SK-N-SH (cell line): ENCODE results near the gene MOB1A. TPM values are rescaled to one million over a fixed set of nuclear protein-coding genes. Genes with fewer than 3 reads are reported as not detected.
A peak's percentile ranks its signal among the peaks of the same experiment; 100 is the strongest.

Experiments
- CTCF ChIA-PET: fragments of 300-600, 350-600 bp; formaldehyde crosslinking; extraction: SDS; loops from one replicate; lab custom pipeline; 2021; lab: Yijun Ruan, JAX
- POLR2A ChIA-PET: fragments of 350-600 bp; sonication (Branson Sonifier 250); formaldehyde crosslinking; extraction: SDS; loops from one replicate; lab custom pipeline; 2020; ENCODE audit warnings: antibody characterized with exemption, inconsistent platforms; lab: Yijun Ruan, JAX
- DNase-seq: peaks from one replicate; pipeline ENCODE4 v3.0.0; 2012
- H2AFZ ChIP-seq: fragments of 200-600 bp; sonication (generic); 2 replicates; pipeline ENCODE4 v1.8.1; 2016; ENCODE audit warnings: antibody characterized with exemption, mild to moderate bottlenecking, low read depth
- H3F3A ChIP-seq: fragments of 200-600 bp; sonication (generic); replicated peaks from 2 replicates; pipeline ENCODE3; 2016; ENCODE audit warnings: antibody characterized with exemption, mild to moderate bottlenecking; ENCODE audit not compliant: insufficient read depth
- H3K27ac ChIP-seq, 2 experiments: fragments of 200-500 bp in 1 of 2; fragments of 200-600 bp in 1 of 2; sonication (Bioruptor generic) in 1 of 2; sonication (generic), shearing (Covaris generic) in 1 of 2; 2 replicates each; pipeline versions ENCODE4 v1.5.1 to v1.6.1; 2014 to 2016; ENCODE audit warnings: low read depth in 2 of 2, inconsistent platforms in 1 of 2, low read length in 1 of 2, mild to moderate bottlenecking in 1 of 2, mixed read lengths in 1 of 2
- H3K27me3 ChIP-seq: fragments of 200-600 bp; sonication (generic), shearing (Covaris generic); 2 replicates; pipeline ENCODE4 v1.6.1; 2016; ENCODE audit warnings: mixed run types; ENCODE audit not compliant: insufficient read depth
- H3K36me3 ChIP-seq, 2 experiments: fragments of 200-500 bp in 1 of 2; fragments of 200-600 bp in 1 of 2; sonication (Bioruptor generic) in 1 of 2; sonication (generic) in 1 of 2; replicated peaks in 1 of 2; 2 replicates each; pipeline versions ENCODE3 to v1.5.1; 2014 to 2016; ENCODE audit warnings: low read length in 1 of 2, mild to moderate bottlenecking in 1 of 2; ENCODE audit not compliant: insufficient read depth in 2 of 2, control insufficient read depth in 1 of 2
- H3K4me1 ChIP-seq, 2 experiments: fragments of 200-500 bp in 1 of 2; fragments of 200-600 bp in 1 of 2; sonication (Bioruptor generic) in 1 of 2; sonication (generic), shearing (Covaris generic) in 1 of 2; 2 replicates each; pipeline versions ENCODE4 v1.5.1 to v1.6.1; 2014 to 2016; ENCODE audit warnings: low read depth in 1 of 2, low read length in 1 of 2, mixed run types in 1 of 2; ENCODE audit not compliant: insufficient read depth in 2 of 2, control insufficient read depth in 1 of 2
- H3K4me2 ChIP-seq: fragments of 200-600 bp; sonication (generic), shearing (Covaris generic); 2 replicates; pipeline ENCODE4 v1.6.1; 2017; ENCODE audit warnings: mixed run types
- H3K4me3 ChIP-seq, 2 experiments: fragments of 200-500 bp in 1 of 2; fragments of 200-600 bp in 1 of 2; sonication (Bioruptor generic) in 1 of 2; sonication (generic), shearing (Covaris generic) in 1 of 2; 2 replicates each; pipeline versions ENCODE4 v1.5.1 to v1.8.1; 2014 to 2016; ENCODE audit warnings: low read depth in 2 of 2, inconsistent platforms in 1 of 2, low read length in 1 of 2, mild to moderate bottlenecking in 1 of 2, mixed read lengths in 1 of 2, moderate library complexity in 1 of 2
- H3K79me2 ChIP-seq: fragments of 200-600 bp; sonication (generic); 2 replicates; pipeline ENCODE4 v1.8.1; 2017; ENCODE audit warnings: mild to moderate bottlenecking; ENCODE audit not compliant: insufficient read depth
- H3K9ac ChIP-seq: fragments of 200-600 bp; sonication (generic); 2 replicates; pipeline ENCODE4 v1.6.1; 2017; ENCODE audit warnings: mixed run types
- H3K9me2 ChIP-seq: fragments of 200-600 bp; sonication (generic); 2 replicates; pipeline ENCODE4 v1.6.1; 2017; ENCODE audit warnings: mixed run types
- H3K9me3 ChIP-seq: fragments of 200-600 bp; sonication (generic); 2 replicates; pipeline ENCODE4 v1.6.1; 2017; ENCODE audit warnings: mixed run types, mild to moderate bottlenecking, moderate library complexity
- H4K20me1 ChIP-seq: fragments of 200-600 bp; sonication (generic); 2 replicates; pipeline ENCODE4 v1.6.1; 2017; ENCODE audit warnings: mild to moderate bottlenecking, mixed run types; ENCODE audit not compliant: insufficient read depth
- CHD2 ChIP-seq: fragments of 150-350 bp; IDR thresholded peaks from 2 replicates; pipeline ENCODE4 v1.6.1; 2018; ENCODE audit warnings: low read length; ENCODE audit not compliant: partially characterized antibody
- CTCF ChIP-seq: fragments of 200-600 bp; sonication (generic); IDR thresholded peaks from 2 replicates; pipeline ENCODE4 v1.6.1; 2017; ENCODE audit warnings: antibody characterized with exemption, mild to moderate bottlenecking, moderate library complexity
- ELF1 ChIP-seq: IDR thresholded peaks from 2 replicates; pipeline ENCODE4 v1.4.0; 2012
- EP300 ChIP-seq, 2 experiments: IDR thresholded peaks; 2 replicates each; pipeline versions ENCODE4 v1.4.0 to v1.6.1; 2012; ENCODE audit warnings: borderline replicate concordance in 1 of 2, low read depth in 1 of 2, low read length in 1 of 2
- FOSL2 ChIP-seq: IDR thresholded peaks from 2 replicates; pipeline ENCODE4 v1.4.0; 2012; ENCODE audit warnings: low read depth, mild to moderate bottlenecking, moderate library complexity, borderline replicate concordance
- FOXM1 ChIP-seq: IDR thresholded peaks from 2 replicates; pipeline ENCODE4 v1.4.0; 2012; ENCODE audit warnings: low read depth, mild to moderate bottlenecking
- GABPA ChIP-seq: IDR thresholded peaks from 2 replicates; pipeline ENCODE4 v1.4.0; 2012; ENCODE audit warnings: low read depth, mild to moderate bottlenecking
- NFIC ChIP-seq: IDR thresholded peaks from 2 replicates; pipeline ENCODE4 v1.4.0; 2012; ENCODE audit warnings: borderline replicate concordance
- NRF1 ChIP-seq: IDR thresholded peaks from 2 replicates; pipeline ENCODE4 v1.6.1; 2012; ENCODE audit warnings: low read depth, mild to moderate bottlenecking, low read length
- POLR2AphosphoS5 ChIP-seq: IDR thresholded peaks from 2 replicates; pipeline ENCODE4 v1.6.1; 2012; ENCODE audit warnings: low read depth, low read length
- RAD21 ChIP-seq: IDR thresholded peaks from 2 replicates; pipeline ENCODE4 v1.6.1; 2012; ENCODE audit warnings: mild to moderate bottlenecking, low read length
- RCOR1 ChIP-seq: fragments of 150-350 bp; IDR thresholded peaks from 2 replicates; pipeline ENCODE4 v1.6.1; 2017; ENCODE audit warnings: antibody characterized with exemption, low read length
- RFX5 ChIP-seq: IDR thresholded peaks from 2 replicates; pipeline ENCODE4 v1.6.1; 2012; ENCODE audit warnings: mild to moderate bottlenecking, improper control_type of control experiment, low read length
- RXRA ChIP-seq: IDR thresholded peaks from 2 replicates; pipeline ENCODE4 v1.4.0; 2012; ENCODE audit warnings: low read depth, mild to moderate bottlenecking, borderline replicate concordance
- SIN3A ChIP-seq: IDR thresholded peaks from 2 replicates; pipeline ENCODE4 v1.6.1; 2012; ENCODE audit warnings: low read depth, mild to moderate bottlenecking, low read length, moderate library complexity, borderline replicate concordance
- SMC3 ChIP-seq: IDR thresholded peaks from 2 replicates; pipeline ENCODE4 v1.6.1; 2012; ENCODE audit warnings: low read depth, low read length, improper control_type of control experiment
- TAF1 ChIP-seq: IDR thresholded peaks from 2 replicates; pipeline ENCODE4 v1.6.1; 2012; ENCODE audit warnings: low read depth, mild to moderate bottlenecking, low read length, moderate library complexity, borderline replicate concordance
- TCF12 ChIP-seq: IDR thresholded peaks from 2 replicates; pipeline ENCODE4 v1.4.0; 2012
- USF1 ChIP-seq: IDR thresholded peaks from 2 replicates; pipeline ENCODE4 v1.4.0; 2012; ENCODE audit warnings: low read depth, borderline replicate concordance
- WGBS: methylation state at CpG from one replicate; pipeline ENCODE4 v1.1.6; 2017; ENCODE audit warnings: low lambda C conversion rate; 5-methylcytosine and 5-hydroxymethylcytosine counted together
- polyA plus RNA-seq, 3 experiments: library from polyadenylated mRNA; depleted of rRNA; stranded (reverse); fragments of >200 nt; gene quantifications; 2 replicates each; pipeline ENCODE4 v1.2.3, GENCODE V29; 2012

The MOB1A gene
- polyA plus RNA-seq, 1 of the 3 experiments (the other 2 are of a cell fraction), result 15.3 TPM

- H3K4me1 ChIP-seq, result peaks cover 4 to 22% of the 10 kb centered on the region in 2 experiments; a peak in 3 of 4 replicates
- H3K27ac ChIP-seq, result no peak overlapping the region
- H3F3A ChIP-seq, result peaks cover 42% of the 10 kb centered on the region
- no peaks in the 10 kb centered on the region for H3K9me3 ChIP-seq
- POLR2A ChIA-PET, result interaction anchor here (1.5 kb wide), 1 partner anchor 29 kb away, joined by 10 read pairs; the partner anchor contains the start of gene MOB1A
- no peaks in the 10 kb centered on the region for H3K9me2 ChIP-seq
- peaks cover 35 to 38% of the 10 kb centered on the region in 2 experiments for H3K36me3 ChIP-seq
- H3K4me3 ChIP-seq, result no peak overlapping the region
- 96% methylated on average over 7 of the region's 7 CpGs for WGBS
- no peaks in the 10 kb centered on the region for H3K27me3 ChIP-seq
- no peak overlapping the region for H2AFZ ChIP-seq
- CTCF ChIA-PET, result interaction anchor here (0.8 to 8.7 kb wide), 7 partner anchors 9 to 325 kb away, joined by 3 to 155 read pairs (median 5); partner anchors contain the start of gene STAMBP
- no peak overlapping the region for H3K4me2 ChIP-seq
- H3K79me2 ChIP-seq, result peaks cover 48% of the 10 kb centered on the region
- DNase-seq, result no peak
- TF ChIP-seq CHD2 (no peak), POLR2AphosphoS5 (no peak), TCF12 (no peak), NFIC (no peak), GABPA (no peak), RAD21 (no peak), USF1 (no peak), FOSL2 (no peak)
- H3K9ac ChIP-seq, result no peak overlapping the region
- no peaks in the 10 kb centered on the region for H4K20me1 ChIP-seq
Observed at GRCh38 chr2:74149570-74150319, 28.9 kb downstream of the MOB1A start.

GRCh38 chr2:74149247-74149525 is 29.5 kb downstream of the MOB1A start:
- Histone ChIP-seq H3K9ac (no peak overlapping the region), H3K4me2 (0 out of 2 replicates have a peak overlapping the region, but pooled peaks have one; percentile 93), H3F3A (peaks cover 42% of the 10 kb centered on the region), H3K79me2 (peaks cover 46% of the 10 kb centered on the region)
- 86% methylated on average over 5 of the region's 5 CpGs for WGBS
- CTCF ChIA-PET, result interaction anchor here (0.9 to 8.7 kb wide), 7 partner anchors 20 to 411 kb away, joined by 3 to 155 read pairs (median 4); partner anchors contain the start of genes STAMBP and TPRKB
- no peak for TF ChIP-seq SIN3A
- no peak for TF ChIP-seq RFX5
- TF ChIP-seq EP300 (IDR thresholded peaks at IDR 0.05; ENCODE audit: borderline replicate concordance in 1 of 2, low read depth in 1 of 2, low read length in 1 of 2), result no peak
- TF ChIP-seq RCOR1, result no peak
- no peak for TF ChIP-seq CHD2
- no peak for TF ChIP-seq NRF1
- no peak for TF ChIP-seq TAF1
- TF ChIP-seq RXRA, result no peak
- no peak for TF ChIP-seq SMC3
- TF ChIP-seq FOXM1, result no peak
- no peak for TF ChIP-seq ELF1
- no peak for TF ChIP-seq CTCF
- TF ChIP-seq, all 33 proteins: peak for 0
- Histone ChIP-seq H3K27ac (no peak overlapping the region), H3K4me1 (peaks cover 4 to 22% of the 10 kb centered on the region in 2 experiments; a peak in 3 of 4 replicates), H3K9me2 (no peaks in the 10 kb centered on the region), H3K9me3 (no peaks in the 10 kb centered on the region), H4K20me1 (no peaks in the 10 kb centered on the region), H3K4me3 (no peak overlapping the region), H3K27me3 (no peaks in the 10 kb centered on the region), H3K36me3 (peaks cover 29 to 36% of the 10 kb centered on the region in 2 experiments), H2AFZ (no peak overlapping the region)
- no peak for DNase-seq
- POLR2A ChIA-PET, result interaction anchor here (1.0 to 3.5 kb wide), 3 partner anchors 29 to 243 kb away, joined by 3 to 10 read pairs (median 8); partner anchors contain the start of gene MOB1A
